Lower leg skin (tissue), 4 donors: ENCODE measurements around the gene OOSP4B. TPM values are rescaled to one million over a fixed set of nuclear protein-coding genes. Genes with fewer than 3 reads are reported as not detected.
"Not testable (repeated sequence)": the region's sequence is repeated elsewhere in the genome, so short reads cannot be mapped to it uniquely, and the experiment has no call there.

Experiments
- DNase-seq, 2 donors: peaks; one replicate each; pipeline ENCODE4 v3.0.0-alpha.2; 2019; ENCODE audit warnings: low spot score in 2 of 2
- H3K4me3 ChIP-seq: fragments of 200-600 bp; sonication (generic); 2 replicates; pipeline ENCODE4 v1.5.1; 2017; ENCODE audit warnings: mild to moderate bottlenecking, low read depth; ENCODE audit not compliant: poor library complexity, severe bottlenecking
- CTCF ChIP-seq, 3 donors: fragments of 450-650 bp; IDR thresholded peaks; one replicate each; pipeline ENCODE4 v1.5.1; 2016; ENCODE audit warnings: antibody characterized with exemption in 3 of 3, mild to moderate bottlenecking in 3 of 3, moderate library complexity in 2 of 3
- POLR2A ChIP-seq, 2 donors: fragments of 450-650 bp; IDR thresholded peaks; one replicate each; pipeline ENCODE4 v1.6.1; 2016 to 2017; ENCODE audit warnings: antibody characterized with exemption in 2 of 2, mild to moderate bottlenecking in 1 of 2, moderate library complexity in 1 of 2
- WGBS, 2 donors: methylation state at CpG; one replicate each; pipeline ENCODE4 v1.1.5; 2018; 5-methylcytosine and 5-hydroxymethylcytosine counted together
- intact Hi-C: fragments of 100-400 bp; cut with DNase I; formaldehyde crosslinking; loops from one replicate; pipeline ENCODE4 v1.15.0; 2023; ENCODE audit warnings: low total_unique reads
- total RNA-seq, 4 donors: library from RNA; depleted of rRNA; stranded (reverse); fragments of >200 nt; gene quantifications; one replicate each; pipeline ENCODE4 v1.1.0, GENCODE V29; 2016

OOSP4B gene
- not detected for total RNA-seq

- intact Hi-C loops = no loop called here
- WGBS, 2 donors = 85 to 88% methylated on average over 1 of the region's 1 CpG
- no peak within 1 kb of the TSS for H3K4me3 ChIP-seq
- TF ChIP-seq CTCF (IDR thresholded peaks at IDR 0.05) (no peak), POLR2A (IDR thresholded peaks at IDR 0.05) (no peak)
- no peak for DNase-seq
Observed at GRCh38 chr11:60016881-60017280, at the start of gene OOSP4B. Gene OOSP4B (plus strand): TSS chr11:60017181.

- intact Hi-C loops = no loop called here
- WGBS, 2 donors = 82 to 85% methylated on average over 3 of the region's 3 CpGs
- no peak for TF ChIP-seq POLR2A (IDR thresholded peaks at IDR 0.05)
- no peak for TF ChIP-seq CTCF (IDR thresholded peaks at IDR 0.05)
- H3K4me3 ChIP-seq = no peak overlapping the region
- DNase-seq = no peak
Observed at GRCh38 chr11:59967677-59968394, 49.1 kb upstream of the OOSP4B start.

GRCh38 chr11:59968395-59968783 is 48.6 kb upstream of the OOSP4B start:
- 70 to 73% methylated on average over 1 of the region's 1 CpG for WGBS, 2 donors
- H3K4me3 ChIP-seq = no peak overlapping the region
- intact Hi-C loops = no loop called here
- TF ChIP-seq CTCF (IDR thresholded peaks at IDR 0.05) = no peak
- no peak for TF ChIP-seq POLR2A (IDR thresholded peaks at IDR 0.05)
- DNase-seq = no peak

- TF ChIP-seq POLR2A (IDR thresholded peaks at IDR 0.05) (no peak), CTCF (IDR thresholded peaks at IDR 0.05) (no peak)
- intact Hi-C loops = no loop called here
- no peak overlapping the region for H3K4me3 ChIP-seq
- DNase-seq = no peak
- WGBS, 2 donors = 64 to 73% methylated on average over 5 of the region's 5 CpGs
Observed at GRCh38 chr11:59973097-59973496, 43.9 kb upstream of the OOSP4B start.

- 95 to 97% methylated on average over 4 of the region's 4 CpGs for WGBS, 2 donors
- TF ChIP-seq CTCF (IDR thresholded peaks at IDR 0.05) = no peak
- no peak for DNase-seq
- H3K4me3 ChIP-seq = no peak overlapping the region
- intact Hi-C loops = no loop called here
Observed at GRCh38 chr11:59981106-59981770, 35.7 kb upstream of the OOSP4B start.

- intact Hi-C loops, DNase-seq: not testable (repeated sequence)
- 58 to 59% methylated on average over 4 of the region's 4 CpGs for WGBS, 2 donors
Observed at GRCh38 chr11:59982037-59982436, 34.9 kb upstream of the OOSP4B start.

More at GRCh38 chr11:59982037-59982436, 34.9 kb upstream of the OOSP4B start:
- not testable (repeated sequence) for H3K4me3 ChIP-seq
